ENCODE results near the gene TUBGCP3.
"Not testable (repeated sequence)": the region's sequence is repeated elsewhere in the genome, so short reads cannot be mapped to it uniquely, and the experiment has no call there.

Gene TUBGCP3

DNA sequence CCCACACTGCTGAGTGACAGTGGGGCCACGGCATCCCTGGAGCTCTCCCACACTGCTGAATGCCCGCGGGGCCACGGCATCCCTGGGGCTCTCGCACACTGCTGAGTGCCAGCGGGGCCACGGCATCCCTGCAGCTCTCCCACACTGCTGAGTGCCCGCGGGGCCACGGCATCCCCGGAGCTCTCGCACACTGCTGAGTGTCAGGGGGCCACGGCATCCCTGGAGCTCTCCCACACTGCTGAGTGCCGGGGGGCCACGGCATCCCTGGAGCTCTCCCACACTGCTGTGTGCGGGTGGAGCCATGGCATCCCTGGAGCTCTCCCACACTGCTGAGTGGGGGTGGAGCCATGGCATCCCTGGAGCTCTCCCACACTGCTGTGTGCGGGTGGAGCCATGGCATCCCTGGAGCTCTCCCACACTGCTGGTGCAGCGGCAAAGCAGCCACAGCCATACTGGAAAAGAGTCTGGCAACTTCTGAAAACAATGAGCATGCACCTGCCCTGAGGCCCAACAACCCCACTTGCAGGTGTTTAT, 8.6 kb downstream of the TUBGCP3 start:
- DNase-seq (ENCODE audit: low read depth in 1 of 2, low spot score in 1 of 2), result no peak

GRCh38 chr13:112576768-112577167, 11.2 kb downstream of the TUBGCP3 start:
- DNase-seq (ENCODE audit: low read depth in 1 of 2, low spot score in 1 of 2), result no peak

GRCh38 chr13:112576191-112576590, 11.8 kb downstream of the TUBGCP3 start:
- DNase-seq (ENCODE audit: low read depth in 1 of 2, low spot score in 1 of 2), result no peak

DNA sequence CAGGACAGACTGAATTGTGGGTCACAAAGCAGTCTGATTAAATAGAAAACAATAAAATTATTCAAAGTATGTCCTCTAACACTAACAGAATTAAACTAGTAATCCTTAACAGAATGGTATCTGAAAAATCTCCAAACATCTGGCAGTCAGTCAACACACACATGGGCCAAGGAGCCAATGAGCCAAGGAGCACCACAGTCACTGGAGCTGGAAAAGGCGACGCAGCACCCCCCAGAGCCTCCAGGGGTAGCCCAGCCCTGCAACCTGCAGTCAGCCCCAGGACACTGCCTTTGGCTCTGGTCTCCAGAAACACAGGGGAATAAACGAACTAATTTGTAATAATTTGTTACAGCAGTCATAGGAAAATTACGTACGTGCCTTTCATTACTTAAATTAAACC, 12.3 kb downstream of the TUBGCP3 start:
- DNase-seq (ENCODE audit: low read depth in 1 of 2, low spot score in 1 of 2), result no peak

GRCh38 chr13:112574834-112575613, 12.9 kb downstream of the TUBGCP3 start:
- no peak for DNase-seq (ENCODE audit: low read depth in 1 of 2, low spot score in 1 of 2)

GRCh38 chr13:112574416-112574815, 13.5 kb downstream of the TUBGCP3 start:
- DNase-seq (ENCODE audit: low read depth in 1 of 2, low spot score in 1 of 2), result no peak

DNA sequence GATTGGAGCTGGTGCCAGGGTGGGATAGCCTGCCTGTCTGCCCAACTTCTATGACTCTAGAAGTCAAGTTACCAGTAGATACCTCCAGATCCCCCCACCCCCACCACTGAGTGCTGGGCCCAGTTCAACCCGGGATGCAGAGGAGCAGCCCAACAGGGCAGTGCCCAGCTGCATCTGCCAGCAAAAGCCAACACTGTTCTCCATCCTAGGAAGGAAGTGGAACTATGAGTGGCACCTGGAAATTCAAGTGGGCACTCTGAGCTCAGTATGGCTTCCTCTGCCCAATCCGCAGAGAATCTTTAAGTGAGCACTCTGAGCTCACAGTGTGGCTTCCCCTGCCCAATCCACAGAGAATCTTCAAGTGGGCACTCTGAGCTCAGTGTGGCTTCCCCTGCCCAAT, 14.2 kb downstream of the TUBGCP3 start:
- DNase-seq (ENCODE audit: low read depth in 1 of 2, low spot score in 1 of 2), result no peak

DNA sequence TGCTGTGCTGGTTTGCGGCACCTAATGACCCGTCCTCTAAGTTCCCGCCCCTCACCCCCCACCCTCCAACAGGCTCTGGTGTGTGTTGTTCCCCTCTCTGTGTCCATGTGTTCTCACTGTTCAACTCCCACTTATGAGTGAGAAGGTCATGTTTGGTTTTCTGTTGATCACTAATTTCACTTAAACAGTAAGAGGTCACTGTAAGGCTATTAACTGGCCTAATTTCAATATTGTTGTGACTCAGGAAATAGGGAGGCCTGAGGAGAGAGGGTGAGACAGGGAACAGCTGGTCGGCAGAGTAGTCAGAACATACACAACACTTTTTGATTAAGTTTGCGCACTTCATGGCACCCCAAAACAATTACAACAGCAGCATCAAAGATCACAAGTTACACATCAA, 15.6 kb downstream of the TUBGCP3 start:
- no peak for DNase-seq (ENCODE audit: low read depth in 1 of 2, low spot score in 1 of 2)

GRCh38 chr13:112569821-112570220, 18.1 kb downstream of the TUBGCP3 start:
- no peak for DNase-seq (ENCODE audit: low read depth in 1 of 2, low spot score in 1 of 2)

GRCh38 chr13:112567161-112567862, 20.6 kb downstream of the TUBGCP3 start:
- DNase-seq (ENCODE audit: low read depth in 1 of 2, low spot score in 1 of 2), result no peak

- DNase-seq (ENCODE audit: low read depth in 1 of 2, low spot score in 1 of 2), result no peak
Observed at GRCh38 chr13:112562786-112563383, 25.1 kb downstream of the TUBGCP3 start.

- no peak for DNase-seq (ENCODE audit: low read depth in 1 of 2, low spot score in 1 of 2)
Observed at GRCh38 chr13:112562254-112562653, 25.7 kb downstream of the TUBGCP3 start.

DNA sequence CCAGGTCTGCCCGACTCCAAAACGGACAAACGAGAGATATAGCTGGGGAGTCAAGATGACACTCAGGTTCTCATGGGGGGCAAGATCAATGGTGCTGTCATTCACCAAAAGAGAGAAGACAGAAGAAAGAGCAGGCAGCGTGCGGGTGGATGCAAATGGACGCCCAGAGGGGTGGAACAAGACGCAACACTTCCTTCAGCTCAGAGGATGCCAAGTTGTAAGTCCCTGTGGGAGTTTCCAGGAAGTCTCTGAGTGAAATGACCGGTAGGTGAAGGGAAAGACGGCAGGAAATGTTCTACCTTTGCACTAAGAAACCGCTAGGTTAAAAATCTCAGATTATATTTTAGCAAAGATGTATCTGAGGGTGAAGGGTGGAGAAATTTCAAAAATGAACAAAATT, 26.5 kb downstream of the TUBGCP3 start:
- no peak for DNase-seq (ENCODE audit: low read depth in 1 of 2, low spot score in 1 of 2)

DNA sequence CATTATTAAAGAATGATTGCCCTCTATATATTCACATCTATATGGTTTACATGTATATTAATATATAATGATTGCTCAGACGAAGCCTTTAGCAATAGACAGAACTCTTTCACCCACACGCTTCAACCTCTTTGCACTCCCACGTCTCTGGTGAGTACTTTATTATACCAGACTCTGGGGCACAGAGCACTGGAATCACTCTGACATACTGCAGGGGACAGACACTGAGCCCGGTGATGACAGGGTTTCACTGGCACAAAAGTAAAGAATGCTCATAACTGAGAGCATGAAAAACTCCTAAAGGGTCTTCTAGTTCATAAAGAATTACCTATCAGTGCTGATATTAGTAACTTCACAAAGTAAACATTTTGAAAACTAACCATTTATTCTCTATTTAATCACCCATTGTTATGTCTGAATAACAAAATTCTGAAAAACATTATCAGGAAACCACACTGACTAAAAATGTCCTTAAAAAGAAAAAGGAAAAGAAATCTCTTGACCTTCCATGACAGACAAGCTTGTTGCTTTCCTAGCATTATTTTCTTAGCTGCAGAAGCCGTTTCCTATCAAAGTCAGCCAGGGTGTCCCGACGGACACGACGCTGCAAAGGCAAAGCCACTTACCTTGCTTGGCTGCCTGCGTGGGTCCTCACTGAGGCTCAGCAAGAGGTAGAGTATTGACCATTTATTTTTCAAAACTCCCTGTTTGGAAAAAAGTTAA, 29.1 kb downstream of the TUBGCP3 start:
- no peak for DNase-seq (ENCODE audit: low read depth in 1 of 2, low spot score in 1 of 2)

DNA sequence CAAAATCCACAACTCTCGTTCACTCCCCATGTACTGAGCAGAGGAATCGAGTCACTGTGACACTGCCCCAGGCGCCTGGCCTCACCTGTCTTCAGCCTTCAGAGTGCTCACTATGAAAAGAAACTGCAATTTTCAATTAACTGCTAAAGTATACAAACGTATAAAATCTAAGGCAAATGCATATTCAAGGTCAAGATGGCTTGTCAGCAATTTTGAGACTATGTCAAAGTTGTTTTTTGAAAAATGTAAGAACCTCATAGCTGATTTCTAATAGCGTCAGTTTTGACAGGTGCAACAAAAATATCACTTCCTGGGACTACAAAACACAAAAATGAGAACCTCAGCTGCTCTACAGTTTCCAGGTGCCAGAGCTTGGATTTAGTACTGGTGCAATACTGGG, 31.4 kb downstream of the TUBGCP3 start:
- no peak for DNase-seq (ENCODE audit: low read depth in 1 of 2, low spot score in 1 of 2)

GRCh38 chr13:112554214-112554850, 33.6 kb downstream of the TUBGCP3 start:
- DNase-seq (ENCODE audit: low read depth in 1 of 2, low spot score in 1 of 2), result no peak

GRCh38 chr13:112548975-112549374, 39.0 kb downstream of the TUBGCP3 start:
- DNase-seq (ENCODE audit: low read depth in 1 of 2, low spot score in 1 of 2), result not testable (repeated sequence)

DNA sequence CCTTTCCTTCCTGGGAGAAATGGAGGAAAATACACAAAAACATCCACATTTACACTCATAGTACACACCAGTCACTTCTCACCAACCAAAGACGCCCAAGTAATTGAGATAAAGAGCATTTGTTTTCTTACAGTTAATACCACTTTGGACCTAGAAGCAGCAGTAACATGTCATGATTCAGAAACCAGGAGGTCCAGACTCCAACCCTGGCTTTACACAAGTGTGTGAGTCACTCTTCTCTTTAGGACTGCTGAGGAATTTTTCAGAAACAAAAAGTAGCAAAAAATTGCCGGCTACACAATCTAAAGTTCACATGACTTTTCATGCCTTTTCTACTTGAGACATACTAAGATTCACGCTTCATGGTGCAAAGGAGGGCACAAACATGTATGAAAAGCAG, 42.1 kb downstream of the TUBGCP3 start:
- no peak for DNase-seq (ENCODE audit: low read depth in 1 of 2, low spot score in 1 of 2)

DNA sequence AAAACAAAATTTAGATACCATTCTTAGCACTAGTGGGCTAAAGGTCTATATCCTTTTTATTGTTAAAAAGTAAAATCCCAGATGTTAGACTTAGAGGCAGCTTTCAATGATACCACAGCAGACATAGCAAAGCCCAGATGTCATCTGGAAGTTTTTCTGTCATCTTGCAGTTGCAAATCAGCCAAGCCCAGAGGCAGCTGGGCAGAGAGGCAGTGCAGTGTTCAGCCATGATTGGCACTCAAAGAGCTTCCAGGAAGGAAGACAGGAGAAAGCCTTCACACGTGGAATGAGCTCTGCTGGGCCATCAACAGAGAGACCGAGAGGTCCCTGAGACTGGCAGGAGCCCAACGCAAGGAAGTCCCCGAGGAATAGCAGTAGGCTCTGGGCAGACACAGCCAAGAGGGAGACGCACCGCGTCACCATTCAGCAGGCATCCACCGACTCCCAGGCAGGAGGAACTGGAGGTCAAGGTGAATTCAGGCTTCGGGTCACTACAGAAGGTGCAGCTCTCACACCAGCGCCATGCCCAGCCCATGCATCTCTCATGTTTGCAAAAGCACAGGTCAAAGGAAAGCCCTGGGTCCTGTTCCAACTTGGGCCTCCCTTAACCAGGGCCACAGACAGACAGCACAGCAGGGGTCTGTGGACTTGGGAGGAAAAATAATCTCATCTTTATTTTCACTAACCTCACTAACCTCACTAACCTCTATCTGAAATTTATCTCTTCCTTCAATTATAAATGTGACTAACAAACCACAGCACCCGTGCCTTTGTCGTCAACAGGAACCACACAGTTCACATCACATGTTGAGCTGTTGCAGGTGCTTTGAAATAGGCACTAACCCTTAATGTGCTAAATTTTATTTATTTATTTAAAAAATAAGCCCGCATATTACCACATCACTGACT, 54.9 kb downstream of the TUBGCP3 start:
- no peak for DNase-seq (ENCODE audit: low read depth in 1 of 2, low spot score in 1 of 2)

- no peak for DNase-seq (ENCODE audit: low read depth in 1 of 2, low spot score in 1 of 2)
Observed at GRCh38 chr13:112531263-112531794, 56.6 kb downstream of the TUBGCP3 start.

Data from activated CD4-positive, alpha-beta T cell treated with anti-CD3 and anti-CD28 coated beads, Interleukin-2, amount 50 U/mL, for 24 hours (primary cell).